Parathyroid adenoma (tissue), 2 donors: Measurements from ENCODE around the gene DEDD2.

Experiments used
- H2AFZ ChIP-seq: fragments of 300-600 bp; sonication (generic); one replicate; pipeline ENCODE4 v1.7.0; 2017; ENCODE audit warnings: antibody characterized with exemption, mild to moderate bottlenecking
- H3K27ac ChIP-seq: fragments of 300-600 bp; sonication (generic); one replicate; pipeline ENCODE4 v1.7.0; 2017
- H3K27me3 ChIP-seq: fragments of 300-600 bp; sonication (generic); one replicate; pipeline ENCODE4 v1.7.0; 2017; ENCODE audit warnings: low read length; ENCODE audit not compliant: control insufficient read depth, insufficient read depth
- H3K36me3 ChIP-seq: fragments of 300-600 bp; sonication (generic); one replicate; pipeline ENCODE4 v1.7.0; 2017; ENCODE audit warnings: low read length; ENCODE audit not compliant: control insufficient read depth, insufficient read depth
- H3K4me1 ChIP-seq: fragments of 300-600 bp; sonication (generic); one replicate; pipeline ENCODE4 v1.7.0; 2017; ENCODE audit warnings: control low read depth
- H3K4me2 ChIP-seq: fragments of 300-600 bp; sonication (generic); one replicate; pipeline ENCODE4 v1.7.0; 2017; ENCODE audit warnings: low read length
- H3K4me3 ChIP-seq: fragments of 300-600 bp; sonication (generic); one replicate; pipeline ENCODE4 v1.7.0; 2017; ENCODE audit warnings: low read depth, low read length
- H3K79me2 ChIP-seq: fragments of 300-600 bp; sonication (generic); one replicate; pipeline ENCODE4 v1.7.0; 2017; ENCODE audit warnings: control low read depth
- H3K9ac ChIP-seq: fragments of 300-600 bp; sonication (generic); one replicate; pipeline ENCODE4 v1.7.0; 2017; ENCODE audit warnings: mild to moderate bottlenecking
- H3K9me3 ChIP-seq: fragments of 300-600 bp; sonication (generic); one replicate; pipeline ENCODE4 v1.7.0; 2017; ENCODE audit warnings: low read length; ENCODE audit not compliant: control insufficient read depth
- TF ChIP-seq, protein P1 (sequence below): fragments of 300-600 bp; sonication (generic); IDR thresholded peaks from one replicate; pipeline ENCODE4 v1.7.0; 2017; ENCODE audit warnings: antibody characterized with exemption, mild to moderate bottlenecking
- donor health status: primary hyperparathyroidism.

DEDD2 gene

DNA sequence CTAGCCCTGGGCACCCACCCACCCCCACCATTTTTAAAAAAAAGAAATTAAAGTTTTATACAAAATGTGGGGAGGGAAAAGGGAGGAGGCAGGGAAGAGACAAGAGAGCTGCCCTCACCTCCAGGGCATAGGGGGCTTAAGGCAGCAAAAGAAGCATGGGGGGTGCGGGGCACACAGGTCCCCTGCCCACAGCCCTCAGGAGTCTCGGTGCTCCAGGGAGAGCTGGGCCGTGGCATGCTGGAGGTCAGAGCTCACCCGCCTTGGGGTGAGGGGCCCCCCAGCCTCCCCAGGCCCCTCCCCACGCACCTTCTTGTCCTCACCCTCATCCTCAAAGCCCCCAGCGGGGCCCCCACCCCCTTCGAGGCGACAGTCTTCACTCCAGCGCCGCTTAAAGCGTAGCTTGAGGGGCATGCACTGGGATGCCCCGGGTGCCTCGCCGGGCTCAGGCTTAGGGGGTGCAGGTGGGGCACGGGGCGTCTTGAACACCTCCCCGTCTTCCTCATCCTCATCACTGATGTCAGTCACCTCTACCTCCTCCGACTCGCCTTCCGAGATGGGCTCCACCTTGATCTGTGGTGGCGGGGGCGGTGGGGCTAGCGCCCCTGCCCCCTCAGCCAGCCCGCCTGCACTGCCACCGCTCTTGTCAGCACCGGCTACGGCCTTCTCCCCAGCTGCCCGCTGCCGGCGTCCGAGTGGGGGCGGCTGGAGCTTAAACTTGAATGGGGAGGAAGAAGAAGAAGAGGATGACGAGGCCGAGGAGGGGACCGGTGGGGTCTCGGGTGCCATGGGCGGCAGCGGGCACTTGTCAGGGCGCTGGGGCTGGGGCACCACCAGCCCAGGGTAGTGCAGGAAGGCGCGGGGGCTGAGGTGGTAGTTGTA is 31.0 kb upstream of the DEDD2 start:
- no peak overlapping the region for H3K9ac ChIP-seq
- TF ChIP-seq, protein P1, sequence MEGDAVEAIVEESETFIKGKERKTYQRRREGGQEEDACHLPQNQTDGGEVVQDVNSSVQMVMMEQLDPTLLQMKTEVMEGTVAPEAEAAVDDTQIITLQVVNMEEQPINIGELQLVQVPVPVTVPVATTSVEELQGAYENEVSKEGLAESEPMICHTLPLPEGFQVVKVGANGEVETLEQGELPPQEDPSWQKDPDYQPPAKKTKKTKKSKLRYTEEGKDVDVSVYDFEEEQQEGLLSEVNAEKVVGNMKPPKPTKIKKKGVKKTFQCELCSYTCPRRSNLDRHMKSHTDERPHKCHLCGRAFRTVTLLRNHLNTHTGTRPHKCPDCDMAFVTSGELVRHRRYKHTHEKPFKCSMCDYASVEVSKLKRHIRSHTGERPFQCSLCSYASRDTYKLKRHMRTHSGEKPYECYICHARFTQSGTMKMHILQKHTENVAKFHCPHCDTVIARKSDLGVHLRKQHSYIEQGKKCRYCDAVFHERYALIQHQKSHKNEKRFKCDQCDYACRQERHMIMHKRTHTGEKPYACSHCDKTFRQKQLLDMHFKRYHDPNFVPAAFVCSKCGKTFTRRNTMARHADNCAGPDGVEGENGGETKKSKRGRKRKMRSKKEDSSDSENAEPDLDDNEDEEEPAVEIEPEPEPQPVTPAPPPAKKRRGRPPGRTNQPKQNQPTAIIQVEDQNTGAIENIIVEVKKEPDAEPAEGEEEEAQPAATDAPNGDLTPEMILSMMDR = no peak

DNA sequence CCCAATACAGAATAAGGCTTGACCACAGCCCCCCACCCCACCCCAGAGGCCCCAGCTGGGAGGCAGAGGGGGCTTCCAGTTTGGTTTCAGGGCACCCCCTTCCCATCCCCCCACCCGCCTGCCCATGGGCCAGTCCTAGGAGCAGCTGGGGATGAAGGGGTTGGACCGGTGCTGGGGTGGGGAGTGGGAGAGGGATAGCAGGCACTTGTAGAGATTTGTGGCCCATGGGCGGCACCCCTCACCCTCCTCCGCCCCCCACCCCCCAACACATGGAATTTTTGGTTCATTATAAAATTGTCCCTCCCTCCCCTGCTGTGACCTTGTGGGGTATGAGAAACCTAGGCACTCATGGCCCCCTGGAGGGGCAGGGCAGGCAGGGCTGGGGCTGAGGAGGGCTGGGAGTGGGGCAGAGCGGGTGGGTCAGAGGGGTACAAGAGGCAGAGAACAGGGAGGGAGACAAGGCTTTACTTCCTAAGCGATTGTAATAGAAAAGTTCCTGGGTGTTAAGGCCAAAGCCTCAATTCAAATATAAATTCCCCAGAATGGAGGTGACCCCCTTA is 30.2 kb upstream of the DEDD2 start:
- TF ChIP-seq, protein P1 = no peak
- no peaks in the 10 kb centered on the region for H3K36me3 ChIP-seq
- peaks cover 2% of the 10 kb centered on the region for H3K79me2 ChIP-seq
- peaks cover 17% of the 10 kb centered on the region for H3K4me1 ChIP-seq
- H3K9me3 ChIP-seq = no peaks in the 10 kb centered on the region
- H3K9ac ChIP-seq = no peak overlapping the region
- H3K4me3 ChIP-seq = no peak overlapping the region
- no peak overlapping the region for H3K27ac ChIP-seq
- H3K4me2 ChIP-seq = no peak overlapping the region
- H3K27me3 ChIP-seq = no peaks in the 10 kb centered on the region
- H2AFZ ChIP-seq = no peak overlapping the region

More for the DNA sequence above, 31.0 kb upstream of the DEDD2 start:
- H3K27me3 ChIP-seq = no peaks in the 10 kb centered on the region
- H3K4me2 ChIP-seq = no peak overlapping the region
- no peak overlapping the region for H3K27ac ChIP-seq
- H3K36me3 ChIP-seq = no peaks in the 10 kb centered on the region
- H3K9me3 ChIP-seq = no peaks in the 10 kb centered on the region
- H3K4me3 ChIP-seq = no peak overlapping the region
- no peak overlapping the region for H2AFZ ChIP-seq
- peaks cover 17% of the 10 kb centered on the region for H3K4me1 ChIP-seq
- H3K79me2 ChIP-seq = peaks cover 2% of the 10 kb centered on the region

DNA sequence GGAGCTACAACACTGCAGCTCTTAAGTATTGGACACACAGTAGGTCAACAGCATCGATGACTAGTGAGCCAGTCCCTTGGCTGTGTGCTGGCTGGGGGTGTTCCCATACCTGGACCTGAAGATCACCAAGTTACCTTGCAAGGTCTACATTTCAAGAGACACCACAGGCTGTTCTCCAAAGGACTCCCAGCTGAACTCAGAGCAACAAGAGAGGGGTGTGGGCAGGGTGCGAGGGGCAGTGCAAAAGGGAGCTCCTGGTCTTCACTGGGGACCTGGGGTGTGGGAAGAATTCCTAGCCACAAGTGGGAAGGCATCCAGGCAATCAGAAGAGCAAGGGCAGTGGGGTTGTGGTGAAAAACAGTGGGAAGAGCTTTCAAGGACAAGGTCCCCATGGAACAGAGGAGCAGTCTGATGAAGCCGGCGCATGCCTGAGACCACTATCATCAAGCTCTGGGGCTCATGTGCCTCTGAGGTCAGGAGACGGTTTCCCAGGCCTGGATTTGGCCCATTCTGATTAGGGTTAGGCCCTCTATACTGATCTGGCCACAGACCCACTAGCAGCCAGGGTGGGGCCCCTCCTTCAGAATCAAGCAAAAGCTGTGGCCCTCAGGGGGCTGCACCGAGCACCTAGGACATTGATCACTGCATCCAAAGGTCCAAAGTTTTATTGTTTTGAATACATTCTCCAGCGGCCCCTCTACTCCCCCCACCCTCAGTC is 29.6 kb upstream of the DEDD2 start:
- Histone ChIP-seq H3K36me3 (no peaks in the 10 kb centered on the region), H3K4me2 (no peak overlapping the region), H3K9ac (no peak overlapping the region), H3K27me3 (no peaks in the 10 kb centered on the region), H3K9me3 (no peaks in the 10 kb centered on the region), H3K79me2 (peaks cover 2% of the 10 kb centered on the region), H3K4me3 (no peak overlapping the region), H3K4me1 (peaks cover 13% of the 10 kb centered on the region), H2AFZ (no peak overlapping the region), H3K27ac (peak overlapping the region; percentile 25)
- TF ChIP-seq, protein P1 = no peak

DNA sequence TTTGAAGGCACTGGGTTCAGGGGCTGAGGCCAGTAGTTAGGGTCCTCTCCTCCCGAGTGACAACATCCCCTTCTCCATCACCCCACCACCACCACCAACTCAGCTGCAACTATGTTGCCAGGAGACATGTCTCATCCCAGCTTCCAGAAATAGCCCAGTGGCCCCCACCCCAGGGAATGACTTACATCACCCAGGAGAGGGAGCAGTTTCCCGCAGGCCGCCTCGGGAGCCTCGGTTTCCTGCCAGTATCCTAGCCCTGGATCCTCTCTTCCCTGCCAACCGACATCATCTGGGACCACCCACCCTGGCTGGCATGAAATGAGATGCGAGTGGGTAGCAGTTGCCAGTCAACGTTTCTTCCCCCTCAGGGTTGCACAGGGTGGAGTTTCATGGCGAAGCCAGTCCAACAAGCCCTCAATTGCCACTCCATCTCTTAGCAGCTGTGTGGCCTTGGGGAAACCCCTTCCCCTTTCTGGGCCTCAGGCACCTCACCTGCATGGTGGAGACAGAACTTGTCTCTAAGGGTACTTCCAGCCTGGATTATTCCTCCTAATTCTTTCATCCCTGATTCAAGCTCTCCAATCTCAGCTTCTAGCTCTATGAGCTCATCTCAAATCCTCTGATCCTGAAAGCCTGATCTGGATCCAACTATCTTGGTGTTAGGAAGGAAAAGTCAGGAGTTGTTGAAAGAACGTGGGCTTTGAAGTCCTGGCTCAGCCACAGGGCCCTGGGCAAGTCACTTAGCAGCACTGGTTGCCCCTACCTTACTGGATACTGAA is 28.9 kb upstream of the DEDD2 start:
- peak overlapping the region; percentile 25 for H3K27ac ChIP-seq
- H2AFZ ChIP-seq = no peak overlapping the region
- no peak overlapping the region for H3K4me3 ChIP-seq
- H3K27me3 ChIP-seq = no peaks in the 10 kb centered on the region
- H3K4me2 ChIP-seq = no peak overlapping the region
- TF ChIP-seq, protein P1 = peak; percentile 66
- H3K9ac ChIP-seq = no peak overlapping the region
- peaks cover 11% of the 10 kb centered on the region for H3K4me1 ChIP-seq
- H3K79me2 ChIP-seq = peaks cover 7% of the 10 kb centered on the region
- H3K9me3 ChIP-seq = no peaks in the 10 kb centered on the region
- H3K36me3 ChIP-seq = no peaks in the 10 kb centered on the region
